ENCODE data around the gene C1GALT1. TPM values are rescaled to one million over a fixed set of nuclear protein-coding genes. Genes with fewer than 3 reads are reported as not detected.
A peak's percentile ranks its signal among the peaks of the same experiment; 100 is the strongest.

Gene C1GALT1
- total and polyA plus RNA-seq, 9 donors = 13.0 to 19.7 (median 15.2) TPM

GRCh38 chr7:7210475-7211237, 28.3 kb downstream of the C1GALT1 start:
- WGBS (ENCODE audit: insufficient coverage) = 0% methylated on average over 1 of the region's 12 CpGs
- H3K27ac ChIP-seq (ENCODE audit: low read length) = no peak overlapping the region
- DNase-seq = no peak
- peaks cover 2% of the 10 kb centered on the region for H3K36me3 ChIP-seq (ENCODE audit: control insufficient read depth, insufficient read depth, low read length)
- H3K27me3 ChIP-seq (ENCODE audit: control insufficient read depth, insufficient read depth, low read length) = no peaks in the 10 kb centered on the region
- no peak overlapping the region for H3K4me3 ChIP-seq (ENCODE audit: low read length)
- H3K4me1 ChIP-seq (ENCODE audit: control insufficient read depth, insufficient read depth, low read length) = no peaks in the 10 kb centered on the region
- H3K9me3 ChIP-seq (replicated peaks; ENCODE audit: control insufficient read depth, low read depth, low read length) = no peaks in the 10 kb centered on the region

GRCh38 chr7:7212612-7213011, 30.3 kb downstream of the C1GALT1 start:
- no peak overlapping the region for H3K27ac ChIP-seq (ENCODE audit: low read length)
- H3K9me3 ChIP-seq (replicated peaks; ENCODE audit: control insufficient read depth, low read depth, low read length) = no peaks in the 10 kb centered on the region
- DNase-seq = no peak
- H3K36me3 ChIP-seq (ENCODE audit: control insufficient read depth, insufficient read depth, low read length) = peaks cover 2% of the 10 kb centered on the region
- WGBS (ENCODE audit: insufficient coverage) = 100% methylated on average over 1 of the region's 2 CpGs
- H3K4me1 ChIP-seq (ENCODE audit: control insufficient read depth, insufficient read depth, low read length) = no peaks in the 10 kb centered on the region
- no peak overlapping the region for H3K4me3 ChIP-seq (ENCODE audit: low read length)
- no peaks in the 10 kb centered on the region for H3K27me3 ChIP-seq (ENCODE audit: control insufficient read depth, insufficient read depth, low read length)

DNA sequence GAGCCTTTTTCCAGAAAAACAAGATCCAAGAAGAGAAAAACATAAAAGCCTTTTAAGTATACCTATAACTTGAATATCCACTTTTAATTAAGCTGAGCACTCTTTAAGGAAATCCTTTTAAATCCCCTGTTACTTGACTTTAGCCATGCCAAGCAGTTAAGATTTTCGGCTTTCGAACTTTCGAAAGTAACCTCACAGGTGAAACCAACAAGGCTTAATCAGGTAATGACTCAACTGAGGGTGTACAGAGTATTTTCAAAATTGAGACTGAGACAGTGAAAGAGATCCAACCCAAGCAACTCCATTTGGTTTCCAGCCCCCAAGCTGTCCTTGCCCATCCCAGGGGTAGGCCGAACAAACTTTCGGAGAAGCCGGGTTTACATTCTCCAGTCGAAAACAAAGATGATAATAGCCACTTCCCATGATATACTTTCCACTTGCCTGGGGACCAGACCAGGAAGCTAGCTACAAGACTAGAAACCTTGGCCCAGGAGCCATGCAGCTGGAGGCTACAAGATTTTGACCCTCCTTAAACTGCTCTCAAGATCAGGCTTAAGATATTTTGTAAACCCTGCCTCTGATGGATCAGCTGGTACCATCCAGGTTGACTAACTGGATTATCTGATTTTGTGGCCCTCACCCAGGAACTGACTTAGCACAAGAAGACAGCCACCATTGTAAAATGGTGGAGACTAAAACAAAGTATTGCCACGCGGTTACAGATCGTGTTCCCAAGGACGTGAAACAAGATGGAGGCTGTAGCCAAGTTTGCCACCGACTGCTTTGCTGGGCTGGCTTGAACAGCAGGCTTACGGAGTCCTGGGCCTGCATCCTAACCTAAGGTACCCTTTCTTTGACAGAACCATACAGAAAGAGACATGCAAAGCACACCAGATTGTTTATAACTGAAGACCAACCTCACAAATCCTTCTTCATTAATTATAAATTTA, 32.3 kb downstream of the C1GALT1 start:
- H3K9me3 ChIP-seq (replicated peaks; ENCODE audit: control insufficient read depth, low read depth, low read length) = no peaks in the 10 kb centered on the region
- H3K4me3 ChIP-seq (ENCODE audit: low read length) = no peak overlapping the region
- peaks cover 2% of the 10 kb centered on the region for H3K36me3 ChIP-seq (ENCODE audit: control insufficient read depth, insufficient read depth, low read length)
- H3K27me3 ChIP-seq (ENCODE audit: control insufficient read depth, insufficient read depth, low read length) = no peaks in the 10 kb centered on the region
- WGBS (ENCODE audit: insufficient coverage) = 78% methylated on average over 5 of the region's 13 CpGs
- no peak overlapping the region for H3K27ac ChIP-seq (ENCODE audit: low read length)
- H3K4me1 ChIP-seq (ENCODE audit: control insufficient read depth, insufficient read depth, low read length) = no peaks in the 10 kb centered on the region
- no peak for DNase-seq

DNA sequence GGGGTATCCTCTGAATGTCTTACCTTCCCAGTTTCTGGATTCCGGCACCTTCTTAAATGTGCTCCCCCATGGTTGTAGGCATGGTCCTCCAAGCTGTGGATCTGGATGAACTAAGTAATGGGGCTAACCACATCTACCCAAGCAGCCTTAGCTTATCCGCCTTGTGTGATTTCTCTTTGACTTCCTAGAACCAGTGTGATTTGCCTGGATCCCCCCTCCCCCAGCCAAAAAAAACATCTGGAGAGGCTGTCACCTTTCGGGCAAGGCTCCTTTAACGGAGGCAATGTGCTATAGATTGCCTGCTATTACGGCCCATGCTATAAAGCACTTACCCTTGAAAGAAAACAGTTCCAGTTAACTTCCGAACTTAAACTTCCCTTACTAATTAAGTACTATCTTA, 33.9 kb downstream of the C1GALT1 start:
- Histone ChIP-seq H3K27ac (ENCODE audit: low read length) (no peak overlapping the region), H3K4me3 (ENCODE audit: low read length) (no peak overlapping the region), H3K9me3 (replicated peaks; ENCODE audit: control insufficient read depth, low read depth, low read length) (no peaks in the 10 kb centered on the region), H3K36me3 (ENCODE audit: control insufficient read depth, insufficient read depth, low read length) (no peaks in the 10 kb centered on the region), H3K27me3 (ENCODE audit: control insufficient read depth, insufficient read depth, low read length) (no peaks in the 10 kb centered on the region), H3K4me1 (ENCODE audit: control insufficient read depth, insufficient read depth, low read length) (no peaks in the 10 kb centered on the region)
- WGBS (ENCODE audit: insufficient coverage) = 30% methylated on average over 2 of the region's 6 CpGs
- DNase-seq = no peak

DNA sequence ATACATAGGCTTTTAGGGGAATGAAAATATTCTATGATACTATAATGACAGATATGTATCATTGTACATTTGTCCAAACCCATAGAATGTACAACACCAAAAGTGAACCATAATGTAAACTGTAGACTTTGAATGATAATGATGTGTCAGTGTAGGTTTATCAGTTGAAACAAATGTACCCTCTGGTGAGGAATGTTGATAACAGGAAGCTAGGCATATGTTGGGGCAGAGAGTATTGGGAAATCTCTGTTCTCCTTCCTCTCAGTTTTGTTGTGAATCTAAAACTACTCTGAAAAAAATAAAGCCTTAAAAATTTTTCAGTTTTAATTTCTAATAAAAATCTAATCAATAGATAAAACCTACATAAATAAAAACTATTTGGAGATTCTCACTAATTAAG, 36.9 kb downstream of the C1GALT1 start:
- Histone ChIP-seq H3K9me3 (replicated peaks; ENCODE audit: control insufficient read depth, low read depth, low read length) (no peaks in the 10 kb centered on the region), H3K27me3 (ENCODE audit: control insufficient read depth, insufficient read depth, low read length) (no peaks in the 10 kb centered on the region)
- no peak for DNase-seq

DNA sequence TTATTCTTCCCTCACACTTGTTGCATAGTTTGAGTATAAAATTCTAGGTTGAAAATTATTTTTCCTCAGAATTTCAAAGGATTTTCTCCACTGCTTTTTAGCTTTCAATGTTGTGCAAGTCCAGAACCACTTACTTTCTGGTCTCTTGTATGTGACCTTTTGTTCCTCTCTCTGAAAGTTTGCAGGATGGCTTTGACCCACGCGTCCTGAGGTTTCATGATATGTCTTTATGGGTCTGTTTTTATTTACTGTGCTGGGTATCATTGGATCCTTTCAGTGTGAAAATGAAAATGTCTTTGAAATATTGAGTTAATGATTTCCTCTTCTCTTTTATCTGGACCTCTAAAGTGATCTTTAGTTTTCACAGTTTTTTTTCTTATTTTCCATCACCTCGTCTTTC, 38.5 kb downstream of the C1GALT1 start:
- Histone ChIP-seq H3K36me3 (ENCODE audit: control insufficient read depth, insufficient read depth, low read length) (no peaks in the 10 kb centered on the region), H3K27ac (ENCODE audit: low read length) (no peak overlapping the region), H3K27me3 (ENCODE audit: control insufficient read depth, insufficient read depth, low read length) (no peaks in the 10 kb centered on the region), H3K9me3 (replicated peaks; ENCODE audit: control insufficient read depth, low read depth, low read length) (no peaks in the 10 kb centered on the region), H3K4me3 (ENCODE audit: low read length) (no peak overlapping the region), H3K4me1 (ENCODE audit: control insufficient read depth, insufficient read depth, low read length) (no peaks in the 10 kb centered on the region)
- DNase-seq = no peak
- no CpG with 5 or more reads among the region's 3 CpGs for WGBS (ENCODE audit: insufficient coverage)

More for the DNA sequence above, 36.9 kb downstream of the C1GALT1 start:
- Histone ChIP-seq H3K4me3 (ENCODE audit: low read length) (no peak overlapping the region), H3K36me3 (ENCODE audit: control insufficient read depth, insufficient read depth, low read length) (no peaks in the 10 kb centered on the region), H3K4me1 (ENCODE audit: control insufficient read depth, insufficient read depth, low read length) (no peaks in the 10 kb centered on the region), H3K27ac (ENCODE audit: low read length) (no peak overlapping the region)

DNA sequence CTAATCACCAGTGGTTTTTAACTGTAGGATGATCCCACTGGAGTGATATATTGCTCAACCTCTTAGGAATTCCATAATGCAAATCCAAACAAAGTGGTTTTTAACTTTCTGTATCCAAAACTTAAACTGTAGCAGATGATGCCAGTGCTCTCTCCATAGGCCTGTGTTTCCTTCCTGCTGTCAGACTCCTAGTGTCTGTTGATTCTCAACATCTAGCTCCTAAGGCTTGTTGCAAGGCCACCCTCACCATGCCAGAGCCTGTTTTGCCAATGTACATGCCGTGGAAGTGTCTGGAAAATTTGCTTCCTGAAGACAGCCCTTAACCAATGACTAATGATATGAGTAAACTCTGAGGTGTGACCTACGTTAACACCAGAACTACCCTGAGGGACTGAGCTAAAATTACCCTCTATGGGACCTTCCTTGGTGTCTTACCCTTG, 39.3 kb downstream of the C1GALT1 start:
- H3K4me3 ChIP-seq (ENCODE audit: low read length) = no peak overlapping the region
- no peak overlapping the region for H3K27ac ChIP-seq (ENCODE audit: low read length)
- H3K4me1 ChIP-seq (ENCODE audit: control insufficient read depth, insufficient read depth, low read length) = no peaks in the 10 kb centered on the region
- no peaks in the 10 kb centered on the region for H3K36me3 ChIP-seq (ENCODE audit: control insufficient read depth, insufficient read depth, low read length)
- no peak for DNase-seq
- no peaks in the 10 kb centered on the region for H3K27me3 ChIP-seq (ENCODE audit: control insufficient read depth, insufficient read depth, low read length)
- no peaks in the 10 kb centered on the region for H3K9me3 ChIP-seq (replicated peaks; ENCODE audit: control insufficient read depth, low read depth, low read length)
- 57% methylated on average over 1 of the region's 2 CpGs for WGBS (ENCODE audit: insufficient coverage)

DNA sequence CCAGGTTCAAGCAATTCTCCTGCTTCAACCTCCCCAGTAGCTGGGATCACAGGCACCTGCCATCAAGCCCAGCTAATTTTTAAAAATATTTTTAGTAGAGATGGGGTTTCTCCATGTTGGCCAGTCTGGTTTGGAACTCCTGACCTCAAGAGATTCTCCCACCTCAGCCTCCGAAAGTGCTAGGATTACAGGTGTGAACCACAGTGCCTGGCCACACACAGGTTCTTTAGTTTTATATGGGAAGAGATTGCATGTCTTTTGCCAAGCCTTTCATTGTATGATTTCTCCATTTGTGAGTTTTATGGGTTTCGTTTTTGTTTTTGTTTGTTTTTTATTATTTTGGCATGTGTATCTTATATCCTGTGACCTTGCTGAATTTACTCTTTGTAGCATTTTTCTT, 40.9 kb downstream of the C1GALT1 start:
- H3K4me3 ChIP-seq (ENCODE audit: low read length) = no peak overlapping the region
- H3K9me3 ChIP-seq (replicated peaks; ENCODE audit: control insufficient read depth, low read depth, low read length) = no peaks in the 10 kb centered on the region
- H3K4me1 ChIP-seq (ENCODE audit: control insufficient read depth, insufficient read depth, low read length) = no peaks in the 10 kb centered on the region
- no CpG with 5 or more reads among the region's 2 CpGs for WGBS (ENCODE audit: insufficient coverage)
- H3K36me3 ChIP-seq (ENCODE audit: control insufficient read depth, insufficient read depth, low read length) = no peaks in the 10 kb centered on the region
- DNase-seq = no peak
- no peaks in the 10 kb centered on the region for H3K27me3 ChIP-seq (ENCODE audit: control insufficient read depth, insufficient read depth, low read length)
- no peak overlapping the region for H3K27ac ChIP-seq (ENCODE audit: low read length)

GRCh38 chr7:7226407-7226806, 44.1 kb downstream of the C1GALT1 start:
- Histone ChIP-seq H3K4me1 (ENCODE audit: control insufficient read depth, insufficient read depth, low read length) (no peaks in the 10 kb centered on the region), H3K27ac (ENCODE audit: low read length) (no peak overlapping the region), H3K27me3 (ENCODE audit: control insufficient read depth, insufficient read depth, low read length) (no peaks in the 10 kb centered on the region), H3K9me3 (replicated peaks; ENCODE audit: control insufficient read depth, low read depth, low read length) (no peaks in the 10 kb centered on the region), H3K4me3 (ENCODE audit: low read length) (no peak overlapping the region), H3K36me3 (ENCODE audit: control insufficient read depth, insufficient read depth, low read length) (no peaks in the 10 kb centered on the region)
- 100% methylated on average over 3 of the region's 5 CpGs for WGBS (ENCODE audit: insufficient coverage)
- no peak for DNase-seq

DNA sequence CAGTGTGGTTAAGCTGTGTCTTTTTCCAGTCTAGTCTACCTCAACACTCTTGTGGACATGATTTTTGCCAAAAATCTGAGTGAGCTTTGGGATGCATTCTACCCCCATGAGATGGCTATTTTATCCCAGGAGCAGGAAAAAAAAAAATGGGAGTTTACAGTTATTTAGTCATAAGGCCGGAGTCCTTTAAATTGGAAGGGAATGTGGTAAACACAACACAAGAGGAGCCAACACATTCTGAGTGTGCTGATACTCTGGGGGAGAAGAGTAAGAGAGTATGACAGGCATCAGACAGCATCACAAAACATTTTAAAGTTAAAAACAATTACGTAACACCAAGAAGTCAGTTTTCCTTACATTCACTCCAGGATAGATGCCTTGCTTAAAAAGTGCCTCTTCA, 46.1 kb downstream of the C1GALT1 start:
- 60% methylated on average over 1 of the region's 2 CpGs for WGBS (ENCODE audit: insufficient coverage)

More for the DNA sequence above, 46.1 kb downstream of the C1GALT1 start:
- Histone ChIP-seq H3K27ac (ENCODE audit: low read length) (no peak overlapping the region), H3K36me3 (ENCODE audit: control insufficient read depth, insufficient read depth, low read length) (no peaks in the 10 kb centered on the region), H3K4me3 (ENCODE audit: low read length) (no peak overlapping the region), H3K9me3 (replicated peaks; ENCODE audit: control insufficient read depth, low read depth, low read length) (no peaks in the 10 kb centered on the region), H3K4me1 (ENCODE audit: control insufficient read depth, insufficient read depth, low read length) (no peaks in the 10 kb centered on the region), H3K27me3 (ENCODE audit: control insufficient read depth, insufficient read depth, low read length) (no peaks in the 10 kb centered on the region)
- DNase-seq = peak; percentile 9
